ENCODE data around the gene SLC43A2.

SLC43A2 gene

DNA sequence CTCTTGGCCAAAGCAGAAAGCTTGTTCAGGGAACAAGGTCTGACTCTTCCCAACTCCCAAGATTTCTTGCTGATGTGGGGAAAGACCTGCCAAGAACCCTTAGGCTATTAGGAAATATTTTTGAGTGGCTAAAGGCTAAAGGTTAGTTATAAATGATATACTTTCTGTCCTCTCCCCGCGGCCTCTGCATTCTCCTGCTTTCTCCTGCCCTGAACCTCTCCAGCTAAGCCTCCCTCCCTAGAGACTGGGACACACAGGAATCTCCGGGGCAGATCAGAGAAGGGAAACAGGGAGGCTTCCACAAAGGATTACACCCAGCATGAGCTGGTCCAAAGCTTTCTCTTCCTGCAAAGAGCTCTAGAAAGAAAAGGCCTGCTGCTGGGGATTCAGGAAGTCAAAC is 2.3 kb downstream of the SLC43A2 start:
- Histone ChIP-seq H3K79me1 (replicated peaks; ENCODE audit: low read length, poor library complexity, severe bottlenecking) (peaks cover 2% of the 10 kb centered on the region), H3K4me1 (ENCODE audit: control insufficient read depth, insufficient read depth, low read depth, low read length) (peaks cover 24% of the 10 kb centered on the region), H3K9ac (ENCODE audit: low read length) (peak overlapping the region; percentile 25), H2BK12ac (ENCODE audit: low read length in 2 of 2) (no peak overlapping the region), H3K23ac (ENCODE audit: low read length in 2 of 2) (peak overlapping the region in 1 of 2 experiments; percentile 84), H3K14ac (ENCODE audit: low read length in 2 of 2) (no peak overlapping the region), H3K4me2 (ENCODE audit: low read length, poor library complexity, severe bottlenecking) (no peak overlapping the region), H4K8ac (ENCODE audit: low read length) (no peak overlapping the region), H3K36me3 (ENCODE audit: control insufficient read depth in 1 of 2, insufficient read depth in 2 of 2, low read depth in 1 of 2, low read length in 2 of 2) (peaks cover 0 to 9% of the 10 kb centered on the region in 2 experiments), H2AK5ac (ENCODE audit: low read length, severe bottlenecking) (no peak overlapping the region), H3K18ac (ENCODE audit: low read depth in 1 of 2, low read length in 2 of 2) (no peak overlapping the region), H2BK120ac (ENCODE audit: low read depth, low read length) (no peak overlapping the region), H2BK5ac (ENCODE audit: low read depth, low read length, poor library complexity, severe bottlenecking) (no peak overlapping the region), H3K4me3 (ENCODE audit: insufficient read depth in 1 of 2, low read depth in 1 of 2, low read length in 2 of 2) (peak overlapping the region in 1 of 2 experiments; percentile 58), H2AFZ (ENCODE audit: low read depth, low read length) (no peak overlapping the region), H3K9me3 (ENCODE audit: control insufficient read depth, low read length) (no peaks in the 10 kb centered on the region), H3K4ac (ENCODE audit: low read depth in 1 of 2, low read length in 2 of 2) (no peak overlapping the region), H3K27ac (ENCODE audit: low read length, poor library complexity, severe bottlenecking) (no peak overlapping the region), H2BK15ac (ENCODE audit: low read depth, poor library complexity, severe bottlenecking) (no peak overlapping the region), H3K27me3 (ENCODE audit: control insufficient read depth in 1 of 2, insufficient read depth in 1 of 2, low read length in 2 of 2) (peaks cover 5 to 21% of the 10 kb centered on the region in 2 experiments), H4K91ac (ENCODE audit: low read length) (no peak overlapping the region)
- DNase-seq, result peak; percentile 37
- 16% methylated on average over 3 of the region's 3 CpGs for WGBS

DNA sequence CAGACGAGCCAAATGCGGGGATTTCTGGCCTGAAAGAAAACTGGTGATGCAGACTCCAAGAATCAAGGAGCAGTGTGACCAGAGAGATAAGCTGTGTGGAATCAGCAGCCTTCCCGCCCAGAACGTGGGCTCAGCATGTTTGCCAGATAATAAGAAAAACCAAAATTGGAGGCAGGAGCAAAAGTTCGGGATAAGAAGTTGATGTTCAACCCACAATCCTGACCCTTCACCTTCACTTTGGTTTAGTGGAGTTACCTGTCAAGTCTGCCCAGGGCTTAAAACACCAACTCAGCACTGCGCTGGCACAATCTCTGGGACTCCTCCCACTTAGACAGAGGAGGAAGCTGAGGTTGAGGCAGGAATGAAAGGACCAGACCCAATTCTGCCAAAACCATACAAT is 3.1 kb downstream of the SLC43A2 start:
- H2BK5ac ChIP-seq (ENCODE audit: low read depth, low read length, poor library complexity, severe bottlenecking), result no peak overlapping the region
- no peak overlapping the region for H3K4ac ChIP-seq (ENCODE audit: low read depth in 1 of 2, low read length in 2 of 2)
- H3K4me3 ChIP-seq (ENCODE audit: insufficient read depth in 1 of 2, low read depth in 1 of 2, low read length in 2 of 2), result peak overlapping the region in 1 of 2 experiments; percentile 58
- peaks cover 5 to 21% of the 10 kb centered on the region in 2 experiments for H3K27me3 ChIP-seq (ENCODE audit: control insufficient read depth in 1 of 2, insufficient read depth in 1 of 2, low read length in 2 of 2)
- no peak overlapping the region for H2AK5ac ChIP-seq (ENCODE audit: low read length, severe bottlenecking)
- H4K91ac ChIP-seq (ENCODE audit: low read length), result no peak overlapping the region
- DNase-seq, result no peak
- H3K4me2 ChIP-seq (ENCODE audit: low read length, poor library complexity, severe bottlenecking), result no peak overlapping the region
- peaks cover under 1 to 9% of the 10 kb centered on the region in 2 experiments for H3K36me3 ChIP-seq (ENCODE audit: control insufficient read depth in 1 of 2, insufficient read depth in 2 of 2, low read depth in 1 of 2, low read length in 2 of 2)
- no peak overlapping the region for H2BK120ac ChIP-seq (ENCODE audit: low read depth, low read length)
- H3K4me1 ChIP-seq (ENCODE audit: control insufficient read depth, insufficient read depth, low read depth, low read length), result peaks cover 29% of the 10 kb centered on the region
- H3K79me1 ChIP-seq (replicated peaks; ENCODE audit: low read length, poor library complexity, severe bottlenecking), result peaks cover 3% of the 10 kb centered on the region
- no peak overlapping the region for H3K23ac ChIP-seq (ENCODE audit: low read length in 2 of 2)
- H4K8ac ChIP-seq (ENCODE audit: low read length), result no peak overlapping the region
- no peak overlapping the region for H2BK15ac ChIP-seq (ENCODE audit: low read depth, poor library complexity, severe bottlenecking)
- no peak overlapping the region for H3K14ac ChIP-seq (ENCODE audit: low read length in 2 of 2)
- H3K18ac ChIP-seq (ENCODE audit: low read depth in 1 of 2, low read length in 2 of 2), result no peak overlapping the region
- peak overlapping the region; percentile 25 for H3K9ac ChIP-seq (ENCODE audit: low read length)
- H2AFZ ChIP-seq (ENCODE audit: low read depth, low read length), result no peak overlapping the region
- WGBS, result 85% methylated on average over 6 of the region's 6 CpGs
- H3K9me3 ChIP-seq (ENCODE audit: control insufficient read depth, low read length), result no peaks in the 10 kb centered on the region
- H2BK12ac ChIP-seq (ENCODE audit: low read length in 2 of 2), result no peak overlapping the region
- no peak overlapping the region for H3K27ac ChIP-seq (ENCODE audit: low read length, poor library complexity, severe bottlenecking)

DNA sequence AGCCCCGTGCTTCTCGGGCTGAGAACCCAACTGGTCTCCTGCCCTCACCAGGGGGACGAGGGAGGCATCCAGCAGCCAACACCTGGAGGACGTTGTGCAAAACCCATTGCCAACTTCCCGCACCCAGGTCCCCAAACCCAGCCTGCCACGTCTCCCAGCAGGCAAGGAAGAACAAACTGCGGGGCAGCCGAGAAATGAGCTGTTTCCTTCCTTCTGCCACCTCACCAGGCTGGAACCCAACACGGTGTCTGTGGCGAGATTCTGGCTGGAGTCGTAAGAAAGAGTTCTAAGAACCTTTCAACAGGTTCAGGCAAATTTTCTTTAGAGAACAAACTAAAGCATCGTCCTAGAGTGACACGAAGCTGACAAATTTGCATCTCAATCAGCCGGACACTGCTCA is 3.6 kb downstream of the SLC43A2 start:
- peaks cover 3% of the 10 kb centered on the region for H3K79me1 ChIP-seq (replicated peaks; ENCODE audit: low read length, poor library complexity, severe bottlenecking)

DNA sequence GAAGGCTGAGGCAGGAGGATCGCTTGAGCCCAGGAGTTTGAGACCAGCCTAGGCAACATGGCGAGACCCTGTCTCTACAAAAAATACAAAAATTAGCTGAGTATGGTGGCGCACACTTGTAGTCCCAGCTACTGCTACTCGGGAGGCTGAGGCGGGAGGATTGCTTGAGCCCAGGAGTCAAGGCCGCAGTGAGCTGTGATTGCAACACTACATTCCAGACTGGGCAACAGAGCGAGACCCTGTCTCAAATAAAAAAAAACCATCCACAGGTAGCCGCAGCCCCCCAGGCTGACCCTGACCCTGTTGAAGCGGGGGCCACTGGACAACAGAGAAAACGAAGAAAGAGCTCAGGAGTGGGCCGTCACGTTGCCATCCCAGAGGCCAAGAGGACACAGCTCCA is 4.0 kb downstream of the SLC43A2 start:
- Histone ChIP-seq H3K36me3 (ENCODE audit: control insufficient read depth in 1 of 2, insufficient read depth in 2 of 2, low read depth in 1 of 2, low read length in 2 of 2) (peaks cover 3 to 9% of the 10 kb centered on the region in 2 experiments), H3K9me3 (ENCODE audit: control insufficient read depth, low read length) (no peaks in the 10 kb centered on the region), H3K4me3 (ENCODE audit: insufficient read depth in 1 of 2, low read depth in 1 of 2, low read length in 2 of 2) (no peak overlapping the region), H2BK5ac (ENCODE audit: low read depth, low read length, poor library complexity, severe bottlenecking) (no peak overlapping the region), H3K14ac (ENCODE audit: low read length in 2 of 2) (no peak overlapping the region), H3K79me1 (replicated peaks; ENCODE audit: low read length, poor library complexity, severe bottlenecking) (peaks cover 3% of the 10 kb centered on the region), H3K27me3 (ENCODE audit: control insufficient read depth in 1 of 2, insufficient read depth in 1 of 2, low read length in 2 of 2) (peaks cover 0 to 21% of the 10 kb centered on the region in 2 experiments), H3K4ac (ENCODE audit: low read depth in 1 of 2, low read length in 2 of 2) (no peak overlapping the region), H4K8ac (ENCODE audit: low read length) (no peak overlapping the region), H3K27ac (ENCODE audit: low read length, poor library complexity, severe bottlenecking) (no peak overlapping the region), H3K9ac (ENCODE audit: low read length) (no peak overlapping the region), H2BK12ac (ENCODE audit: low read length in 2 of 2) (no peak overlapping the region), H2BK120ac (ENCODE audit: low read depth, low read length) (no peak overlapping the region), H2AK5ac (ENCODE audit: low read length, severe bottlenecking) (no peak overlapping the region), H3K18ac (ENCODE audit: low read depth in 1 of 2, low read length in 2 of 2) (no peak overlapping the region), H3K23ac (ENCODE audit: low read length in 2 of 2) (no peak overlapping the region), H4K91ac (ENCODE audit: low read length) (no peak overlapping the region), H2AFZ (ENCODE audit: low read depth, low read length) (no peak overlapping the region), H3K4me2 (ENCODE audit: low read length, poor library complexity, severe bottlenecking) (no peak overlapping the region), H3K4me1 (ENCODE audit: control insufficient read depth, insufficient read depth, low read depth, low read length) (peaks cover 27% of the 10 kb centered on the region), H2BK15ac (ENCODE audit: low read depth, poor library complexity, severe bottlenecking) (no peak overlapping the region)
- WGBS, result 88% methylated on average over 12 of the region's 12 CpGs
- DNase-seq, result no peak

More for the DNA sequence above, 3.6 kb downstream of the SLC43A2 start:
- no peak overlapping the region for H2BK5ac ChIP-seq (ENCODE audit: low read depth, low read length, poor library complexity, severe bottlenecking)
- H3K18ac ChIP-seq (ENCODE audit: low read depth in 1 of 2, low read length in 2 of 2), result no peak overlapping the region
- DNase-seq, result no peak
- no peak overlapping the region for H4K91ac ChIP-seq (ENCODE audit: low read length)
- H3K14ac ChIP-seq (ENCODE audit: low read length in 2 of 2), result no peak overlapping the region
- no peak overlapping the region for H4K8ac ChIP-seq (ENCODE audit: low read length)
- H3K4me3 ChIP-seq (ENCODE audit: insufficient read depth in 1 of 2, low read depth in 1 of 2, low read length in 2 of 2), result no peak overlapping the region
- H2BK15ac ChIP-seq (ENCODE audit: low read depth, poor library complexity, severe bottlenecking), result no peak overlapping the region
- peaks cover 29% of the 10 kb centered on the region for H3K4me1 ChIP-seq (ENCODE audit: control insufficient read depth, insufficient read depth, low read depth, low read length)
- no peak overlapping the region for H3K23ac ChIP-seq (ENCODE audit: low read length in 2 of 2)
- no peaks in the 10 kb centered on the region for H3K9me3 ChIP-seq (ENCODE audit: control insufficient read depth, low read length)
- H2BK120ac ChIP-seq (ENCODE audit: low read depth, low read length), result no peak overlapping the region
- no peak overlapping the region for H3K4ac ChIP-seq (ENCODE audit: low read depth in 1 of 2, low read length in 2 of 2)
- H3K9ac ChIP-seq (ENCODE audit: low read length), result no peak overlapping the region
- 91% methylated on average over 14 of the region's 14 CpGs for WGBS
- H3K27ac ChIP-seq (ENCODE audit: low read length, poor library complexity, severe bottlenecking), result no peak overlapping the region
- H3K27me3 ChIP-seq (ENCODE audit: control insufficient read depth in 1 of 2, insufficient read depth in 1 of 2, low read length in 2 of 2), result peaks cover 3 to 21% of the 10 kb centered on the region in 2 experiments
- H2AK5ac ChIP-seq (ENCODE audit: low read length, severe bottlenecking), result no peak overlapping the region
- peaks cover 3 to 9% of the 10 kb centered on the region in 2 experiments for H3K36me3 ChIP-seq (ENCODE audit: control insufficient read depth in 1 of 2, insufficient read depth in 2 of 2, low read depth in 1 of 2, low read length in 2 of 2)
- no peak overlapping the region for H2AFZ ChIP-seq (ENCODE audit: low read depth, low read length)
- H3K4me2 ChIP-seq (ENCODE audit: low read length, poor library complexity, severe bottlenecking), result no peak overlapping the region
- no peak overlapping the region for H2BK12ac ChIP-seq (ENCODE audit: low read length in 2 of 2)
